ENCODE results near the gene ASB18. TPM values are rescaled to one million over a fixed set of nuclear protein-coding genes. Genes with fewer than 3 reads are reported as not detected.

The ASB18 gene
- polyA plus RNA-seq, 12 donors = 3.3 to 13.4 (median 8.8) TPM; not detected in 1

GRCh38 chr2:236208019-236208926 is 55.9 kb downstream of the ASB18 start:
- no peak for DNase-seq

- DNase-seq = no peak
Observed at GRCh38 chr2:236207472-236207871, 56.7 kb downstream of the ASB18 start.

GRCh38 chr2:236205867-236206645 is 58.1 kb downstream of the ASB18 start:
- DNase-seq = no peak

GRCh38 chr2:236204953-236205352 is 59.3 kb downstream of the ASB18 start:
- DNase-seq = no peak

GRCh38 chr2:236200378-236200777 is 63.8 kb downstream of the ASB18 start:
- no peak for DNase-seq

GRCh38 chr2:236196366-236196765 is 67.8 kb downstream of the ASB18 start:
- no peak for DNase-seq

GRCh38 chr2:236195726-236196125 is 68.5 kb downstream of the ASB18 start:
- DNase-seq = no peak

- no peak for DNase-seq
Observed at GRCh38 chr2:236194786-236195185, 69.4 kb downstream of the ASB18 start.

GRCh38 chr2:236193026-236193425 is 71.2 kb downstream of the ASB18 start:
- no peak for DNase-seq

GRCh38 chr2:236190674-236191073 is 73.5 kb downstream of the ASB18 start:
- DNase-seq = no peak

GRCh38 chr2:236184701-236185100 is 79.5 kb downstream of the ASB18 start:
- DNase-seq = no peak

- no peak for DNase-seq
Observed at GRCh38 chr2:236180831-236181453, 83.3 kb downstream of the ASB18 start.

- DNase-seq = no peak
Observed at GRCh38 chr2:236180076-236180816, 84.0 kb downstream of the ASB18 start.

GRCh38 chr2:236179236-236180075 is 84.8 kb downstream of the ASB18 start:
- DNase-seq = no peak

GRCh38 chr2:236178890-236179235 is 85.3 kb downstream of the ASB18 start:
- no peak for DNase-seq

- DNase-seq = no peak
Observed at GRCh38 chr2:236177967-236178889, 86.0 kb downstream of the ASB18 start.

GRCh38 chr2:236177604-236177966 is 86.6 kb downstream of the ASB18 start:
- DNase-seq = no peak

- DNase-seq = no peak
Observed at GRCh38 chr2:236176951-236177350, 87.3 kb downstream of the ASB18 start.

- no peak for DNase-seq
Observed at GRCh38 chr2:236176417-236176816, 87.8 kb downstream of the ASB18 start.
